Caki2 (cell line): ENCODE data around the gene FBXO46. TPM values are rescaled to one million over a fixed set of nuclear protein-coding genes. Genes with fewer than 3 reads are reported as not detected.

Experiments
- DNase-seq: peaks from one replicate; pipeline ENCODE4 v3.0.0-alpha.2; 2015; ENCODE audit warnings: low read depth
- in situ Hi-C: cut with HindIII; loops from 2 replicates; pipeline ENCODE4 v1.10.0; 2016; ENCODE audit warnings: low sequenced_read_pairs, low pct_unique_long_range_greater_than_20kb, mixed read lengths
- total RNA-seq: library from RNA; depleted of rRNA; stranded (reverse); fragments of >200 nt; shearing (Covaris generic); gene quantifications from 2 replicates; pipeline ENCODE4 v1.2.3, GENCODE V29; 2014; ENCODE audit warnings: low replicate concordance; rRNA removed

The FBXO46 gene
- total RNA-seq, 1 experiment from 2014 or later = 21.0 TPM

GRCh38 chr19:45664575-45664974 lies 66.1 kb downstream of the FBXO46 start:
- no peak for DNase-seq
- in situ Hi-C loops = no loop called here

- in situ Hi-C loops = no loop called here
- no peak for DNase-seq
Measured at GRCh38 chr19:45663800-45664199, 66.9 kb downstream of the FBXO46 start.

- no peak for DNase-seq
- in situ Hi-C loops = no loop called here
Measured at GRCh38 chr19:45660636-45661035, 70.1 kb downstream of the FBXO46 start.

Other genes with a start within 250 kb of the FBXO46 start
- gene RTN2, start 233.8 kb downstream of the FBXO46 start, total RNA-seq = 15.1 and 18.0 TPM in 2 replicates
- 35.2 and 37.5 TPM in 2 replicates for gene PPM1N, start 232.5 kb downstream of the FBXO46 start, total RNA-seq
- 98.9 and 123 TPM in 2 replicates for gene VASP, start 223.4 kb downstream of the FBXO46 start, total RNA-seq
- gene OPA3, start 146.1 kb downstream of the FBXO46 start, total RNA-seq = 9.4 and 14.1 TPM in 2 replicates
- not detected in 2 replicates for gene GPR4, start 128.7 kb downstream of the FBXO46 start, total RNA-seq
- 36.2 and 59.8 TPM in 2 replicates for gene EML2, start 91.5 kb downstream of the FBXO46 start, total RNA-seq
- 0.44 TPM in 1 of 2 replicates, not detected in the other for gene GIPR, start 62.7 kb downstream of the FBXO46 start, total RNA-seq
- 578 and 718 TPM in 2 replicates for gene SNRPD2, start 38.9 kb downstream of the FBXO46 start, total RNA-seq
- 31.2 and 35.6 TPM in 2 replicates for gene QPCTL, start 38.2 kb downstream of the FBXO46 start, total RNA-seq
- gene MEIOSIN, start 2.5 kb upstream of the FBXO46 start, total RNA-seq = 0.35 TPM in 1 of 2 replicates, not detected in the other
- 14.3 and 15.2 TPM in 2 replicates for gene SIX5, start 38.4 kb upstream of the FBXO46 start, total RNA-seq
- gene DMPK, start 51.6 kb upstream of the FBXO46 start, total RNA-seq = 4.8 and 9.1 TPM in 2 replicates
- gene DMWD, start 61.9 kb upstream of the FBXO46 start, total RNA-seq = 22.3 and 25.6 TPM in 2 replicates
- gene RSPH6A, start 84.4 kb upstream of the FBXO46 start, total RNA-seq = not detected in 2 replicates
- gene SYMPK, start 132.3 kb upstream of the FBXO46 start, total RNA-seq = 75.2 and 83.9 TPM in 2 replicates
- gene FOXA3, start 133.4 kb upstream of the FBXO46 start, total RNA-seq = 0.14 TPM in 1 of 2 replicates, not detected in the other
- 42.5 and 60.5 TPM in 2 replicates for gene IRF2BP1, start 155.2 kb upstream of the FBXO46 start, total RNA-seq
- 2.4 and 6.0 TPM in 2 replicates for gene MYPOP, start 171.7 kb upstream of the FBXO46 start, total RNA-seq
- gene NANOS2, start 183.9 kb upstream of the FBXO46 start, total RNA-seq = not detected in 2 replicates
- gene NOVA2, start 243.0 kb upstream of the FBXO46 start, total RNA-seq = not detected in 2 replicates